ENCODE results near the gene BANF2. TPM values are rescaled to one million over a fixed set of nuclear protein-coding genes. Genes with fewer than 3 reads are reported as not detected.

Gene BANF2
- not detected in 2 replicates for total RNA-seq

GRCh38 chr20:17699931-17700351 lies at the start of gene BANF2:
Gene BANF2, plus strand, starts transcription at chr20:17699966. Its CDS starts 25,060 bp downstream, at chr20:17725026.

GRCh38 chr20:17682103-17682888 lies 17.5 kb upstream of the BANF2 start, which contains the start of gene RRBP1:
Gene RRBP1, minus strand, starts transcription at chr20:17682242. Its CDS starts 21,735 bp downstream, at chr20:17660507.

Other genes starting within 250 kb of the BANF2 start
- 1.3 and 2.8 TPM in 2 replicates for gene BFSP1, start 168.6 kb upstream of the BANF2 start, total RNA-seq
- 1,073 and 1,230 TPM in 2 replicates for gene DSTN, start 129.9 kb upstream of the BANF2 start, total RNA-seq
- gene RRBP1, start 17.7 kb upstream of the BANF2 start, total RNA-seq: 162 and 181 TPM in 2 replicates